Neural progenitor cell (in vitro differentiated cells): Measurements from ENCODE around the gene POU6F2. TPM values are rescaled to one million over a fixed set of nuclear protein-coding genes. Genes with fewer than 3 reads are reported as not detected.

Source experiments
- DNase-seq: peaks from one replicate; pipeline ENCODE4 v3.0.0-alpha.2; 2016; ENCODE audit warnings: low spot score
- H2AFZ ChIP-seq: fragments of 200-600 bp; sonication (generic); replicated peaks from 2 replicates; pipeline ENCODE4 v1.6.1; 2016; ENCODE audit warnings: antibody characterized with exemption
- H3F3A ChIP-seq: fragments of 200-600 bp; sonication (generic); 2 replicates; pipeline ENCODE4 v1.6.1; 2016; ENCODE audit warnings: antibody characterized with exemption, low read depth
- H3K27ac ChIP-seq: fragments of 200-600 bp; sonication (generic); 2 replicates; pipeline ENCODE4 v1.5.1; 2016; ENCODE audit warnings: mild to moderate bottlenecking
- H3K27me3 ChIP-seq: fragments of 200-600 bp; sonication (generic); 2 replicates; pipeline ENCODE4 v1.6.1; 2016; ENCODE audit warnings: mild to moderate bottlenecking, moderate library complexity
- H3K36me3 ChIP-seq: fragments of 200-600 bp; sonication (generic); 2 replicates; pipeline ENCODE4 v1.5.1; 2016
- H3K4me1 ChIP-seq: fragments of 200-600 bp; sonication (generic); 2 replicates; pipeline ENCODE4 v1.6.1; 2016; ENCODE audit warnings: mixed run types
- H3K4me2 ChIP-seq: fragments of 200-600 bp; sonication (generic); 2 replicates; pipeline ENCODE4 v1.6.1; 2016
- H3K4me3 ChIP-seq: fragments of 200-600 bp; sonication (generic); 2 replicates; pipeline ENCODE4 v1.5.1; 2016
- H3K79me2 ChIP-seq: fragments of 200-600 bp; sonication (generic); 2 replicates; pipeline ENCODE4 v1.6.1; 2016; ENCODE audit warnings: low read depth
- H3K9ac ChIP-seq: fragments of 200-600 bp; sonication (generic); 2 replicates; pipeline ENCODE4 v1.6.1; 2016
- H3K9me3 ChIP-seq: fragments of 200-600 bp; sonication (generic); 2 replicates; pipeline ENCODE4 v1.5.1; 2016; ENCODE audit warnings: low read depth
- H4K20me1 ChIP-seq: fragments of 200-600 bp; sonication (generic); 2 replicates; pipeline ENCODE4 v1.6.1; 2016; ENCODE audit warnings: low read depth
- H3K27ac Mint-ChIP-seq: 3 replicates; pipeline ENCODE4 v1.8.0; 2021; ENCODE audit warnings: mixed read lengths
- H3K27me3 Mint-ChIP-seq: 2 replicates; pipeline ENCODE4 v1.8.0; 2022; ENCODE audit warnings: low read depth, mild to moderate bottlenecking, inconsistent platforms, moderate library complexity, mixed read lengths; ENCODE audit not compliant: insufficient read depth
- H3K36me3 Mint-ChIP-seq: 3 replicates; pipeline ENCODE4 v1.8.0; 2021; ENCODE audit warnings: mixed read lengths
- H3K4me1 Mint-ChIP-seq: 3 replicates; pipeline ENCODE4 v1.8.0; 2021; ENCODE audit warnings: mixed read lengths
- H3K4me3 Mint-ChIP-seq: 3 replicates; pipeline ENCODE4 v1.8.0; 2021; ENCODE audit warnings: mild to moderate bottlenecking, moderate library complexity, mixed read lengths
- H3K9me3 Mint-ChIP-seq: 3 replicates; pipeline ENCODE4 v1.8.0; 2020; ENCODE audit warnings: mixed read lengths
- CTCF ChIP-seq: fragments of 200-600 bp; sonication (generic); IDR thresholded peaks from 2 replicates; pipeline ENCODE4 v1.5.1; 2017; ENCODE audit warnings: antibody characterized with exemption, mild to moderate bottlenecking
- EZH2 ChIP-seq: fragments of 200-600 bp; sonication (generic); IDR thresholded peaks from 2 replicates; pipeline ENCODE4 v1.6.1; 2017; ENCODE audit warnings: antibody characterized with exemption, mild to moderate bottlenecking, moderate library complexity
- EZH2phosphoT487 ChIP-seq: fragments of 200-600 bp; sonication (generic); IDR thresholded peaks from 2 replicates; pipeline ENCODE4 v1.6.1; 2017; ENCODE audit warnings: antibody characterized with exemption
- total RNA-seq: library from RNA; depleted of rRNA; stranded (reverse); fragments of >200 nt; gene quantifications from 2 replicates; pipeline ENCODE4 v1.2.3, GENCODE V29; 2015; ENCODE audit warnings: low replicate concordance

Gene POU6F2
- total RNA-seq, 1 donor from 2014 or later: 3.4 TPM

GRCh38 chr7:38973760-38974159, 3.9 kb upstream of the POU6F2 start:
- H3K36me3 Mint-ChIP-seq: no peaks in the 10 kb centered on the region
- H3K9ac ChIP-seq: no peak overlapping the region
- no peaks in the 10 kb centered on the region for H3K9me3 ChIP-seq
- no peaks in the 10 kb centered on the region for H3K79me2 ChIP-seq
- peaks cover 2% of the 10 kb centered on the region for H3K27me3 Mint-ChIP-seq
- peaks cover 26% of the 10 kb centered on the region for H3K27me3 ChIP-seq
- no peaks in the 10 kb centered on the region for H3K9me3 Mint-ChIP-seq
- H3K4me1 Mint-ChIP-seq: peaks cover 14% of the 10 kb centered on the region
- peaks cover 7% of the 10 kb centered on the region for H3K4me1 ChIP-seq
- no peaks in the 10 kb centered on the region for H3K36me3 ChIP-seq
- no peak overlapping the region for H3K4me3 Mint-ChIP-seq
- no peak overlapping the region for H3K27ac Mint-ChIP-seq
- no peak overlapping the region for H3K4me3 ChIP-seq
- H3K27ac ChIP-seq: no peak overlapping the region
- H3F3A ChIP-seq: no peaks in the 10 kb centered on the region
- DNase-seq: no peak
- H2AFZ ChIP-seq: no peak overlapping the region
- H4K20me1 ChIP-seq: no peaks in the 10 kb centered on the region
- H3K4me2 ChIP-seq: no peak overlapping the region
- TF ChIP-seq EZH2phosphoT487: no peak
- no peak for TF ChIP-seq EZH2
- no peak for TF ChIP-seq CTCF

- Mint-ChIP-seq H3K9me3 (no peaks in the 10 kb centered on the region), H3K27me3 (peaks cover 2% of the 10 kb centered on the region), H3K27ac (no peak overlapping the region), H3K36me3 (no peaks in the 10 kb centered on the region), H3K4me3 (peak overlapping the region; percentile 54), H3K4me1 (peaks cover 16% of the 10 kb centered on the region)
- H2AFZ ChIP-seq: peak overlapping the region; percentile 95
- no peak overlapping the region for H3K9ac ChIP-seq
- H3K4me3 ChIP-seq: peak overlapping the region; percentile 42
- H3K27me3 ChIP-seq: peaks cover 26% of the 10 kb centered on the region
- H3F3A ChIP-seq: no peaks in the 10 kb centered on the region
- peak; percentile 78 for DNase-seq
- no peaks in the 10 kb centered on the region for H3K9me3 ChIP-seq
- H3K36me3 ChIP-seq: no peaks in the 10 kb centered on the region
- H3K79me2 ChIP-seq: no peaks in the 10 kb centered on the region
- TF ChIP-seq EZH2phosphoT487 (peak; percentile 33), CTCF (peak; percentile 29), EZH2 (no peak)
- no peak overlapping the region for H3K27ac ChIP-seq
- H3K4me2 ChIP-seq: peak overlapping the region; percentile 80
- peaks cover 12% of the 10 kb centered on the region for H3K4me1 ChIP-seq
- H4K20me1 ChIP-seq: no peaks in the 10 kb centered on the region
These were observed 1.7 kb upstream of the POU6F2 start for GRCh38 chr7:38975944-38976392.

GRCh38 chr7:38978491-38978890, 782 bp downstream of the POU6F2 start:
- no peaks in the 10 kb centered on the region for H3F3A ChIP-seq
- H3K27ac ChIP-seq: no peak overlapping the region
- Mint-ChIP-seq H3K36me3 (no peaks in the 10 kb centered on the region), H3K9me3 (no peaks in the 10 kb centered on the region), H3K27ac (peak overlapping the region; percentile 31), H3K27me3 (peaks cover 2% of the 10 kb centered on the region), H3K4me3 (peak overlapping the region; percentile 22), H3K4me1 (peaks cover 16% of the 10 kb centered on the region)
- no peaks in the 10 kb centered on the region for H3K79me2 ChIP-seq
- no peak for TF ChIP-seq CTCF
- no peak for TF ChIP-seq EZH2
- no peak for TF ChIP-seq EZH2phosphoT487
- no peaks in the 10 kb centered on the region for H4K20me1 ChIP-seq
- peak; percentile 16 for DNase-seq
- no peaks in the 10 kb centered on the region for H3K36me3 ChIP-seq
- peak overlapping the region; percentile 97 for H2AFZ ChIP-seq
- H3K9ac ChIP-seq: no peak overlapping the region
- peak overlapping the region; percentile 51 for H3K4me2 ChIP-seq
- H3K27me3 ChIP-seq: peaks cover 26% of the 10 kb centered on the region
- peaks cover 12% of the 10 kb centered on the region for H3K4me1 ChIP-seq
- H3K4me3 ChIP-seq: no peak overlapping the region
- no peaks in the 10 kb centered on the region for H3K9me3 ChIP-seq
